ENCODE measurements around the gene FMN2.

Gene FMN2

DNA sequence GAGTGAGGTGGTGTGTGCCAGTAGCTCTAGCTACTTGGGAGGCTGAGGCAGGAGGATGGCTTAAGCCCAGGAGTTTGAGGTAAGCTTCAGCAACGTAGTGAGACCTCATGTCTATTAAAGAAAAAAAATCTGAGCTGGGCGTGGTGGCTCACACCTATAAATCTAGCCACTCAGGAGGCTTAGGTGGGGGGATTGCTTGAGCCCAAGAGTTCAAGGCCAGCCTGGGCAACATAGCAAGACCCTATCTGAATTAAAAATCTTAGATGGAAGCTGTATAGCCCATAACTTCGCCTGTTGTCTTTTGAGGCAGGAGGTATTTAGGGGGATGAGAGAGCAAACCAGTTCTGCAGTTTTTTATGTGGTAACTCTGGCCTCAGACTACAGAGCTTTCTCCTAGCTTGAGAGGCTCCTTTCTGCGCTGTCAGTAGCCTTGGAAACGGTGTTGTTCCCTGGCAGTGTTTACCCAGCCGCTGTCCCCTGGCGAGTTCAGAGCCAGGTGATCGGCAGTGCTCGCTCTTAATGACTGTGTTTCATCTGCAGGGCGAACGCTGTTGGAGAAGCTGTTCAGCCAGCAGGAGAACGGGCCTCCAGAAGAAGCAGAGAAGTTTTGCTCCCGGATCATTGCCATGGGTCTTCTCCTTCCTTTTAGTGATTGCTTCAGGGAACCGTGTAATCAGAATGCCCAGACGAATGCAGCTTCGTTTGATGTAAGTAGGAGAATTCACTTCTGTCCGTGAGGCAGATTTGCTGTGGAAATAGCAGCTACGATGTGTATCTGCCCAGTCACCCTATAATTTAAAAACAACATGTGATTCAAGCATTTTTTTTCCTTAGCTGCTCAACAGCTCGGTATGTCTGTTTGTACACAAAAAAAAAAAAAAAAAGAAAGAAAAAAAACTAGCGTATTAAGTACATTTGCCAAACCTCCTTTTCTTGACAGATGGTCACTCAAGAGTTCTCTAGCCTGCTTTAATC lies 31.2 kb downstream of the FMN2 start (continued):
- TF ChIP-seq ZNF707 (tag by site-specific recombination; IDR thresholded peaks at IDR 0.05), result no peak
- TF ChIP-seq FEZF1 (tag by site-specific recombination; IDR thresholded peaks at IDR 0.05), result no peak
- TF ChIP-seq SETDB1 (IDR thresholded peaks at IDR 0.05; ENCODE audit: insufficient read length, low read length), result no peak
- TF ChIP-seq ZNF423 (tag by site-specific recombination; IDR thresholded peaks at IDR 0.05), result peak; percentile 60
- TF ChIP-seq ZSCAN16 (tag by site-specific recombination; IDR thresholded peaks at IDR 0.05), result no peak
- no peak for TF ChIP-seq ZNF266 (tag by site-specific recombination; IDR thresholded peaks at IDR 0.05; ENCODE audit: low read depth)
- TF ChIP-seq, protein P1, sequence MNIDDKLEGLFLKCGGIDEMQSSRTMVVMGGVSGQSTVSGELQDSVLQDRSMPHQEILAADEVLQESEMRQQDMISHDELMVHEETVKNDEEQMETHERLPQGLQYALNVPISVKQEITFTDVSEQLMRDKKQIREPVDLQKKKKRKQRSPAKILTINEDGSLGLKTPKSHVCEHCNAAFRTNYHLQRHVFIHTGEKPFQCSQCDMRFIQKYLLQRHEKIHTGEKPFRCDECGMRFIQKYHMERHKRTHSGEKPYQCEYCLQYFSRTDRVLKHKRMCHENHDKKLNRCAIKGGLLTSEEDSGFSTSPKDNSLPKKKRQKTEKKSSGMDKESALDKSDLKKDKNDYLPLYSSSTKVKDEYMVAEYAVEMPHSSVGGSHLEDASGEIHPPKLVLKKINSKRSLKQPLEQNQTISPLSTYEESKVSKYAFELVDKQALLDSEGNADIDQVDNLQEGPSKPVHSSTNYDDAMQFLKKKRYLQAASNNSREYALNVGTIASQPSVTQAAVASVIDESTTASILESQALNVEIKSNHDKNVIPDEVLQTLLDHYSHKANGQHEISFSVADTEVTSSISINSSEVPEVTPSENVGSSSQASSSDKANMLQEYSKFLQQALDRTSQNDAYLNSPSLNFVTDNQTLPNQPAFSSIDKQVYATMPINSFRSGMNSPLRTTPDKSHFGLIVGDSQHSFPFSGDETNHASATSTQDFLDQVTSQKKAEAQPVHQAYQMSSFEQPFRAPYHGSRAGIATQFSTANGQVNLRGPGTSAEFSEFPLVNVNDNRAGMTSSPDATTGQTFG (tag by site-specific recombination; IDR thresholded peaks at IDR 0.05; ENCODE audit: borderline replicate concordance), result no peak
- no peak for TF ChIP-seq ZXDB (tag by site-specific recombination; IDR thresholded peaks at IDR 0.05)
- TF ChIP-seq ZNF48 (tag by site-specific recombination; IDR thresholded peaks at IDR 0.05), result no peak
- TF ChIP-seq, protein P2, sequence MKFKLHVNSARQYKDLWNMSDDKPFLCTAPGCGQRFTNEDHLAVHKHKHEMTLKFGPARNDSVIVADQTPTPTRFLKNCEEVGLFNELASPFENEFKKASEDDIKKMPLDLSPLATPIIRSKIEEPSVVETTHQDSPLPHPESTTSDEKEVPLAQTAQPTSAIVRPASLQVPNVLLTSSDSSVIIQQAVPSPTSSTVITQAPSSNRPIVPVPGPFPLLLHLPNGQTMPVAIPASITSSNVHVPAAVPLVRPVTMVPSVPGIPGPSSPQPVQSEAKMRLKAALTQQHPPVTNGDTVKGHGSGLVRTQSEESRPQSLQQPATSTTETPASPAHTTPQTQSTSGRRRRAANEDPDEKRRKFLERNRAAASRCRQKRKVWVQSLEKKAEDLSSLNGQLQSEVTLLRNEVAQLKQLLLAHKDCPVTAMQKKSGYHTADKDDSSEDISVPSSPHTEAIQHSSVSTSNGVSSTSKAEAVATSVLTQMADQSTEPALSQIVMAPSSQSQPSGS (tag by site-specific recombination; IDR thresholded peaks at IDR 0.05; ENCODE audit: low read depth), result no peak
- no peak for TF ChIP-seq ZNF529 (tag by site-specific recombination; IDR thresholded peaks at IDR 0.05; ENCODE audit: insufficient replicate concordance)
- TF ChIP-seq, protein P3, sequence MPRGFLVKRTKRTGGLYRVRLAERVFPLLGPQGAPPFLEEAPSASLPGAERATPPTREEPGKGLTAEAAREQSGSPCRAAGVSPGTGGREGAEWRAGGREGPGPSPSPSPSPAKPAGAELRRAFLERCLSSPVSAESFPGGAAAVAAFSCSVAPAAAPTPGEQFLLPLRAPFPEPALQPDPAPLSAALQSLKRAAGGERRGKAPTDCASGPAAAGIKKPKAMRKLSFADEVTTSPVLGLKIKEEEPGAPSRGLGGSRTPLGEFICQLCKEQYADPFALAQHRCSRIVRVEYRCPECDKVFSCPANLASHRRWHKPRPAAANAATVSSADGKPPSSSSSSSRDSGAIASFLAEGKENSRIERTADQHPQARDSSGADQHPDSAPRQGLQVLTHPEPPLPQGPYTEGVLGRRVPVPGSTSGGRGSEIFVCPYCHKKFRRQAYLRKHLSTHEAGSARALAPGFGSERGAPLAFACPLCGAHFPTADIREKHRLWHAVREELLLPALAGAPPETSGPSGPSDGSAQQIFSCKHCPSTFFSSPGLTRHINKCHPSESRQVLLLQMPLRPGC (tag by site-specific recombination; IDR thresholded peaks at IDR 0.05), result no peak
- no peak for TF ChIP-seq ZNF426 (tag by site-specific recombination; IDR thresholded peaks at IDR 0.05)
- TF ChIP-seq ZFP37 (tag by site-specific recombination; IDR thresholded peaks at IDR 0.05), result no peak

DNA sequence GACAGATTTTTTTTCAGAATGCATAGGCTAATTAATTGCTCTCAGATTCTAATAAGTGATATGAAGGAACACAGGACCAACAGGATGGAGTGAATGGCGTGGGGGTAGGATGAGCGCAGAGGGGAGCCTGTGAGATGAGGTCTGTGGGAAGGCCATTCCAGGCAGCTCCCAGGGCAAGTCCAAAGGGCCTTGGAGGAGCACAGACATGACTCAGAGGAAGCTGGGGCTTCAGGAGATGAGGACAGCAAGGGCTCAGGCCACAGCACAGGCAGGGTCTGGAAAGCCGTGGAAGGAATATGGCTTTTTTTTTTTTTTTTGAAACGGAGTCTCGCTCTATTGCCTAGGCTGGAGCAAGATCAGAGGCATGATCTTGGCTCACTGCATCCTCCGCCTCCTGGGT lies 35.1 kb downstream of the FMN2 start:
- Histone ChIP-seq H3K9me3 (ENCODE audit: control insufficient read depth, insufficient read depth, low read depth, low read length) (no peaks in the 10 kb centered on the region), H3K4me1 (ENCODE audit: control insufficient read depth, insufficient read depth, low read length) (no peaks in the 10 kb centered on the region), H3K27ac (ENCODE audit: extremely low read depth, low read depth, low read length) (no peak overlapping the region), H3K36me3 (ENCODE audit: control insufficient read depth in 2 of 2, insufficient read depth in 1 of 2, low read length in 2 of 2) (peaks cover 0 to 9% of the 10 kb centered on the region in 2 experiments; a peak in 1 of 3 replicates), H3K4me3 (ENCODE audit: low read depth, low read length) (no peak overlapping the region)
- POLR2A ChIA-PET, result no interaction called here
- CTCF ChIA-PET, result interaction anchor here (0.6 to 4.2 kb wide), 4 partner anchors 10 to 205 kb away, joined by 3 to 29 read pairs (median 4); no protein-coding TSS in a partner anchor
- no peak for TF ChIP-seq TRIM28 (IDR thresholded peaks at IDR 0.05; ENCODE audit: borderline replicate concordance, low read length)
- no peak for TF ChIP-seq BCL11B (tag by site-specific recombination; IDR thresholded peaks at IDR 0.05; ENCODE audit: low read depth)
- no peak for TF ChIP-seq ZBTB48 (tag by site-specific recombination; IDR thresholded peaks at IDR 0.05)
- TF ChIP-seq, protein P4, sequence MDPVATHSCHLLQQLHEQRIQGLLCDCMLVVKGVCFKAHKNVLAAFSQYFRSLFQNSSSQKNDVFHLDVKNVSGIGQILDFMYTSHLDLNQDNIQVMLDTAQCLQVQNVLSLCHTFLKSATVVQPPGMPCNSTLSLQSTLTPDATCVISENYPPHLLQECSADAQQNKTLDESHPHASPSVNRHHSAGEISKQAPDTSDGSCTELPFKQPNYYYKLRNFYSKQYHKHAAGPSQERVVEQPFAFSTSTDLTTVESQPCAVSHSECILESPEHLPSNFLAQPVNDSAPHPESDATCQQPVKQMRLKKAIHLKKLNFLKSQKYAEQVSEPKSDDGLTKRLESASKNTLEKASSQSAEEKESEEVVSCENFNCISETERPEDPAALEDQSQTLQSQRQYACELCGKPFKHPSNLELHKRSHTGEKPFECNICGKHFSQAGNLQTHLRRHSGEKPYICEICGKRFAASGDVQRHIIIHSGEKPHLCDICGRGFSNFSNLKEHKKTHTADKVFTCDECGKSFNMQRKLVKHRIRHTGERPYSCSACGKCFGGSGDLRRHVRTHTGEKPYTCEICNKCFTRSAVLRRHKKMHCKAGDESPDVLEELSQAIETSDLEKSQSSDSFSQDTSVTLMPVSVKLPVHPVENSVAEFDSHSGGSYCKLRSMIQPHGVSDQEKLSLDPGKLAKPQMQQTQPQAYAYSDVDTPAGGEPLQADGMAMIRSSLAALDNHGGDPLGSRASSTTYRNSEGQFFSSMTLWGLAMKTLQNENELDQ (tag by site-specific recombination; IDR thresholded peaks at IDR 0.05; ENCODE audit: low read depth), result no peak
- no peak for TF ChIP-seq TCF7L2 (IDR thresholded peaks at IDR 0.05; ENCODE audit: borderline replicate concordance, low read depth, low read length)
- TF ChIP-seq ZNF266 (tag by site-specific recombination; IDR thresholded peaks at IDR 0.05; ENCODE audit: low read depth), result no peak
- TF ChIP-seq EGR2 (tag by site-specific recombination; IDR thresholded peaks at IDR 0.05; ENCODE audit: low read depth), result no peak
